Esophagus muscularis mucosa (tissue), 4 donors: ENCODE measurements around the gene TDRD12. TPM values are rescaled to one million over a fixed set of nuclear protein-coding genes. Genes with fewer than 3 reads are reported as not detected.
"Not testable (repeated sequence)": the region's sequence is repeated elsewhere in the genome, so short reads cannot be mapped to it uniquely, and the experiment has no call there.

ENCODE experiments used
- DNase-seq: peaks from one replicate; pipeline ENCODE4 v3.0.0-alpha.2; 2017; ENCODE audit errors: extremely low spot score
- H3K27ac ChIP-seq, 4 donors: fragments of 200-600 bp; sonication (generic); replicated peaks in 1 of 4; 1 replicate in 3 of 4; 2 replicates in 1 of 4; pipeline ENCODE4 v1.5.1; 2016 to 2019; ENCODE audit warnings: mild to moderate bottlenecking in 1 of 4
- H3K27me3 ChIP-seq, 4 donors: fragments of 200-600 bp; sonication (generic); one replicate each; pipeline versions ENCODE4 v1.5.1 to v1.6.0; 2016 to 2019
- H3K36me3 ChIP-seq, 4 donors: fragments of 200-600 bp; sonication (generic); one replicate each; pipeline ENCODE4 v1.5.1; 2016 to 2019
- H3K4me1 ChIP-seq, 4 donors: fragments of 200-600 bp; sonication (generic); one replicate each; pipeline ENCODE4 v1.5.1; 2016 to 2019
- H3K4me3 ChIP-seq, 4 donors: fragments of 200-600 bp; sonication (generic); 1 replicate in 2 of 4; 2 replicates in 2 of 4; pipeline ENCODE4 v1.5.1; 2016 to 2019; ENCODE audit warnings: mild to moderate bottlenecking in 4 of 4, moderate library complexity in 1 of 4
- H3K9me3 ChIP-seq, 4 donors: fragments of 200-600 bp; sonication (generic); 1 replicate in 3 of 4; 2 replicates in 1 of 4; pipeline ENCODE4 v1.5.1; 2016 to 2019
- EP300 ChIP-seq: sonication (generic); formaldehyde crosslinking; IDR thresholded peaks from one replicate; pipeline ENCODE4 v1.6.1; 2017; ENCODE audit warnings: antibody characterized with exemption
- POLR2A ChIP-seq: fragments of 450-650 bp; IDR thresholded peaks from one replicate; pipeline ENCODE4 v1.6.1; 2017; ENCODE audit warnings: antibody characterized with exemption, moderate library complexity, mild to moderate bottlenecking, low read depth
- POLR2AphosphoS5 ChIP-seq, 2 donors: sonication (generic); formaldehyde crosslinking; IDR thresholded peaks; one replicate each; pipeline ENCODE4 v1.6.1; 2017; ENCODE audit warnings: antibody characterized with exemption in 2 of 2
- WGBS: methylation state at CpG from one replicate; pipeline ENCODE4 v1.1.5; 2018; 5-methylcytosine and 5-hydroxymethylcytosine counted together
- intact Hi-C: fragments of 100-400 bp; cut with DNase I; formaldehyde crosslinking; loops from one replicate; pipeline ENCODE4 v1.15.1; 2023
- total RNA-seq, 4 donors: library from RNA; depleted of rRNA; stranded (reverse); fragments of >200 nt; gene quantifications; one replicate each; pipeline versions ENCODE4 v1.1.0 to v1.2.1, GENCODE V29; 2016
- TF ChIP-seq, protein P1 (sequence below), 3 experiments: fragments of 200-600 bp in 2 of 3; fragments of 450-650 bp in 1 of 3; sonication (generic) in 2 of 3; IDR thresholded peaks; one replicate each; pipeline ENCODE4 v1.5.1; 2017 to 2019; ENCODE audit warnings: antibody characterized with exemption in 3 of 3, mild to moderate bottlenecking in 2 of 3, moderate library complexity in 1 of 3

Gene TDRD12
- total RNA-seq, 4 donors from 2014 or later, result 0.83 to 1.6 (median 1.3) TPM; not detected in 1

DNA sequence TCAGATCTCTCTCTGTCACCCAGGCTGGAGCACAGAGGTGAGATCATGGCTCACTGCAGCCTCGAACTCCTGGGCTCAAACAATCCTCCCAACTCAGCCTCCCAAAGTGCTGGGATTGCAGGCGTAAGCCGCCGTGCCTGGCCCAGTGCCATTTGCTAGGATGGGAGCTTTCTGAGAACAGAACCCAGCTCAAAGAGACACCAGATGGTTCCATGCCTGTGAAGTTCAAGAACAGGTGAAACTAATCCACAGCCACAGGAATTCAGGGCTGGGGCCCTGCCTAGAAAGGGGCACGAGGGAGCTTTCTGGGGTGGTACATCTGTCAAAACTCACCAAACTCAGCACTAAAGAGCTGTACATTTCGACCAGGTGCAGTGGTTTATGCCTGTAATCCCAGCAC lies 145.8 kb downstream of the TDRD12 start:
- Histone ChIP-seq H3K27ac (no peak overlapping the region), H3K27me3 (no peaks in the 10 kb centered on the region), H3K9me3 (no peaks in the 10 kb centered on the region), H3K36me3 (no peaks in the 10 kb centered on the region), H3K4me1 (no peaks in the 10 kb centered on the region), H3K4me3 (no peak overlapping the region)
- no peak for DNase-seq
- 78% methylated on average over 6 of the region's 6 CpGs for WGBS
- TF ChIP-seq EP300, result no peak
- TF ChIP-seq POLR2AphosphoS5 (IDR thresholded peaks at IDR 0.05), result no peak
- TF ChIP-seq, protein P1, sequence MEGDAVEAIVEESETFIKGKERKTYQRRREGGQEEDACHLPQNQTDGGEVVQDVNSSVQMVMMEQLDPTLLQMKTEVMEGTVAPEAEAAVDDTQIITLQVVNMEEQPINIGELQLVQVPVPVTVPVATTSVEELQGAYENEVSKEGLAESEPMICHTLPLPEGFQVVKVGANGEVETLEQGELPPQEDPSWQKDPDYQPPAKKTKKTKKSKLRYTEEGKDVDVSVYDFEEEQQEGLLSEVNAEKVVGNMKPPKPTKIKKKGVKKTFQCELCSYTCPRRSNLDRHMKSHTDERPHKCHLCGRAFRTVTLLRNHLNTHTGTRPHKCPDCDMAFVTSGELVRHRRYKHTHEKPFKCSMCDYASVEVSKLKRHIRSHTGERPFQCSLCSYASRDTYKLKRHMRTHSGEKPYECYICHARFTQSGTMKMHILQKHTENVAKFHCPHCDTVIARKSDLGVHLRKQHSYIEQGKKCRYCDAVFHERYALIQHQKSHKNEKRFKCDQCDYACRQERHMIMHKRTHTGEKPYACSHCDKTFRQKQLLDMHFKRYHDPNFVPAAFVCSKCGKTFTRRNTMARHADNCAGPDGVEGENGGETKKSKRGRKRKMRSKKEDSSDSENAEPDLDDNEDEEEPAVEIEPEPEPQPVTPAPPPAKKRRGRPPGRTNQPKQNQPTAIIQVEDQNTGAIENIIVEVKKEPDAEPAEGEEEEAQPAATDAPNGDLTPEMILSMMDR (IDR thresholded peaks at IDR 0.05), result no peak
- no peak for TF ChIP-seq POLR2A
- intact Hi-C loops, result no loop called here

GRCh38 chr19:32866061-32866460 lies 146.5 kb downstream of the TDRD12 start:
- intact Hi-C loops, result no loop called here
- no peaks in the 10 kb centered on the region for H3K27me3 ChIP-seq
- no peak for DNase-seq
- H3K4me3 ChIP-seq, result no peak overlapping the region
- H3K4me1 ChIP-seq, result no peaks in the 10 kb centered on the region
- H3K36me3 ChIP-seq, result no peaks in the 10 kb centered on the region
- 89% methylated on average over 7 of the region's 7 CpGs for WGBS
- no peaks in the 10 kb centered on the region for H3K9me3 ChIP-seq
- no peak overlapping the region for H3K27ac ChIP-seq
- TF ChIP-seq POLR2A (no peak), POLR2AphosphoS5 (IDR thresholded peaks at IDR 0.05) (no peak)
- TF ChIP-seq, protein P1 (IDR thresholded peaks at IDR 0.05), result no peak

- no peaks in the 10 kb centered on the region for H3K36me3 ChIP-seq
- H3K4me3 ChIP-seq, result no peak overlapping the region
- TF ChIP-seq, protein P1 (IDR thresholded peaks at IDR 0.05), result no peak
- TF ChIP-seq POLR2AphosphoS5 (IDR thresholded peaks at IDR 0.05), result no peak
- no peak for TF ChIP-seq EP300
- TF ChIP-seq POLR2A, result no peak
- no peaks in the 10 kb centered on the region for H3K9me3 ChIP-seq
- intact Hi-C loops, result no loop called here
- no peaks in the 10 kb centered on the region for H3K27me3 ChIP-seq
- 83% methylated on average over 10 of the region's 12 CpGs for WGBS
- no peaks in the 10 kb centered on the region for H3K4me1 ChIP-seq
- DNase-seq, result no peak
- H3K27ac ChIP-seq, result no peak overlapping the region
Measured at GRCh38 chr19:32866564-32867265, 147.1 kb downstream of the TDRD12 start.

DNA sequence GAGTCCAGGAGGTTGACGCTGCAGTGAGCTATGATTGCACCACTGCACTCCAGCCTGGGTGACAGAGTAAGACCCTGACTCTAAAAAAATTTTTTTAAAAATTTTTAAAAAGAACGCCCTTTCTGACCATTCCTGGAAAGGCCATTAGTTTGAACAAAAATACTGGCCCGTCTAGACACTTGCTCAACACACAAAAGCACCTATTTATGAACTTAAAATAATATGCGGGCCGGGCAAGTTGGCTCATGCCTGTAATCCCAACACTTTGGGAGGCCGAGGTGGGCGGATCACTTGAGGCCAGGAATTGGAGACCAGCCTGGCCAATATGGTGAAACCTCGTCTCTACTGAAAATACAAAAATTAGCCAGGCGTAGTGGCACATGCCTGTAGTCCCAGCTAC lies 147.9 kb downstream of the TDRD12 start:
- DNase-seq, H3K4me1 ChIP-seq, H3K9me3 ChIP-seq, H3K36me3 ChIP-seq, intact Hi-C loops, H3K27ac ChIP-seq, H3K27me3 ChIP-seq, H3K4me3 ChIP-seq: not testable (repeated sequence)
- WGBS, result 92% methylated on average over 7 of the region's 9 CpGs

GRCh38 chr19:32868206-32868950 lies 148.8 kb downstream of the TDRD12 start:
- Histone ChIP-seq H3K27me3 (no peaks in the 10 kb centered on the region), H3K36me3 (no peaks in the 10 kb centered on the region), H3K9me3 (no peaks in the 10 kb centered on the region), H3K4me1 (no peaks in the 10 kb centered on the region), H3K27ac (no peak overlapping the region), H3K4me3 (no peak overlapping the region)
- no peak for DNase-seq
- WGBS, result 88% methylated on average over 19 of the region's 19 CpGs
- no peak for TF ChIP-seq POLR2AphosphoS5 (IDR thresholded peaks at IDR 0.05)
- intact Hi-C loops, result no loop called here
